Inferior parietal cortex (tissue), 1 donor: ENCODE measurements around the gene CNIH3.

Experiments
- DNase-seq: peaks from one replicate; pipeline ENCODE4 v3.0.0-alpha.2; 2016; ENCODE audit errors: extremely low spot score

Gene CNIH3

DNA sequence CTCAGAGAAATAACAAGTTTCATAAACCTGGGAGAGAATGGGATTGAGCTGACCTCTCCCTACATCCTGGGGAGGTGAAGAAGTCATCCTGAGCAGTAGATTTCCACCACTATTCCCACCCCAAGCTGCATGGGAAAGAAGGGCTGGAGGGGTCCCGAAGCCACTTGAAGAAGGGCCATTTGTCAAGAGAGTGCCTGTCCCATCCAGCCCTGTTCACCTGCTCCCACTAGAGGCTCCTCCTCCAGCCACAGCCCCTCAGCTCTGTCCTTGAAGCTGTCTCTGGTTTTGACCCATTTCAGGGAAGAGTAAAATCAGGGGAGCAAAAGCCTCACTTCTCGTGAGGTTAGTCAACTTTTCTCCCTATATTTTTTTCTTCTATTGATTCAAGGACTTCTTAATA lies 157.5 kb downstream of the CNIH3 start:
- no peak for DNase-seq

DNA sequence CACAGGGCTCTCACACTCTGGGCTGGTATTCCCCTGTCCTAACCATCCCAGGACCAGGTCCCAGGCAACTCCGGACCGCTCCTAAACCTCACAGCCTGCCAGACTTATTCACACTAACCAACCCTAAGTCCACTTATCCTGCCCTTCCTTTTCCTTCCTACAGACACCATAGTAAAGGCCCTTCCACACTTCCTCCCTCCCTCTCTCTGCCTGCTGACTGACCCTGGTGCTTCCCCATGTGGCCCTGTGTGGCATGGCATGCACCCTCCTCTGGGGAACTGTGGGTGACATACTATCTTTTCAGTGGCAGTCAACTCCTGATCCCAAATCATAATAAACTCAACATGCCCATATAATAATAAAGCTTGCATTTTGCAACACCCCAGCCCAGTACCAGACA lies 158.3 kb downstream of the CNIH3 start:
- DNase-seq: no peak

DNA sequence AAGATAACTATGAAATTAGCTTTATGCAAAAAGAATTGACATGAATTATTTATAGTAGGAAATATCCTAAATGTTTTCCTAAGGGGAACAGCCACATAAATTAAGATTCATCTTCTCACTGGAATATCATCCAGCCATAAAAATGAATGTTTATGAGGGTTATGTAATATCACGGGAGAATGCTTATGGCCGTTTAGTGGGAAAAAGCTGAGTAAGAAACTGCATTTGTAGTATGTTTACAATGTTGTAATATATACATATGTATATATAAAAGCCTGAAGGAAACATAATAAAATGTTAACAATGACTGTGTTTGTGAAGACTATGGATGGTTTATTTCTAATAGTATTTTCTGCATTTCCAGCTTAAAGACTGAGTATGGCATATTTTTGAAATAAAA lies 161.1 kb downstream of the CNIH3 start:
- DNase-seq: no peak

DNA sequence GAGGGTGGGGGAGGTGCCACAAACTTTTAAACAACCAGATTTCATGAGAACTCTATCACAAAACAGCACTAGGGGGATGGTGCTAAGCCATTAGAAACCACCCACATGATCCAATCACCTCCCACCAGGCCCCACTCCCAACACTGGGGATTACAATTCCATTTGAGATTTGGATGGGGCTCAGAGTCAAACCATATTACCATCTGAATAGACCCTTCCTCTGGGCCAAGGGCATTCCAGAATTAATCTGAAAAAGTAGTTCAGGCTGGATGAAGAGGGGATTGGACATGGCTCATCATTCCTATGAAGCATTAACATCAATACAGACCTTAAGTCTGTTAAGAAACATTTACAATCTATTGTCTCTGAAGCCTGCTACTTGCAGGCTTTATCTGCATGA lies 163.4 kb downstream of the CNIH3 start:
- no peak for DNase-seq

DNA sequence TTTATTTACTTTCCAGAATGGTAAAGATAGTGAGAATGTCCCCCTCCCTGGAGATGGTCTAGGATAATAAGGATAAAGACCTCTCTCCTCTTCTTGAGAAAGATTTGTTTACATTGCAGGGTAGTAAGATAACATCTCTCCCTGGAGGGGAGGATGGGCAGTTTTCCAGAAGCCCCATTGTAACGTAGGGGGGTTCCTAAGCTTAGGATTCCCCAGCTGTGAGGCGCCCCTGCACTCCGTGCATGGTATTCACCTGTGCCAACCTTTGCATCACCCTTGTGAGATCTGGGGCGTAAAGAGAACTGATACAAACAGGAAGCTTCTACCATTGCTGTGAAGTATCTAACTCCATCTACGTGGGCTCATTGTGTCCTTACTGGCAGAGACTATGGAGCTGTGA lies 164.6 kb downstream of the CNIH3 start:
- DNase-seq: no peak

DNA sequence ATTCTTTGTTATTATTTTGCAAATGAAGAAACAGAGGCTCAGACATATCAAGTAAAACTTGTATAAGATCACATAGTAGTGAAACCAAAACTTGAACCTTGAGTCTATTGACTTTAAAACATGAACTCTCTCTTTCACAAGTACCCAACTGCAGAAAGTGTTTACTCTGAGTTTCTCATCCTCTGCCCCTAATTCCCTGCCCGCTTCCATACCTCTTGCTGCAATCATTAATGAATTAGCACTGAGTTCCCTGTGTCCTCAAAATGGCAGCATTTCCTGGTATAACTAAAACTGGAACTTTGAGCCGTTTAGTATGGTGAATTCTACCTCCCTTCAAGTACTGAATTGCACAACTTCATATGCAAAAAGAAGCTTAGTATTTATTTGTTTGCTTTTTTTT lies 165.7 kb downstream of the CNIH3 start:
- no peak for DNase-seq

DNA sequence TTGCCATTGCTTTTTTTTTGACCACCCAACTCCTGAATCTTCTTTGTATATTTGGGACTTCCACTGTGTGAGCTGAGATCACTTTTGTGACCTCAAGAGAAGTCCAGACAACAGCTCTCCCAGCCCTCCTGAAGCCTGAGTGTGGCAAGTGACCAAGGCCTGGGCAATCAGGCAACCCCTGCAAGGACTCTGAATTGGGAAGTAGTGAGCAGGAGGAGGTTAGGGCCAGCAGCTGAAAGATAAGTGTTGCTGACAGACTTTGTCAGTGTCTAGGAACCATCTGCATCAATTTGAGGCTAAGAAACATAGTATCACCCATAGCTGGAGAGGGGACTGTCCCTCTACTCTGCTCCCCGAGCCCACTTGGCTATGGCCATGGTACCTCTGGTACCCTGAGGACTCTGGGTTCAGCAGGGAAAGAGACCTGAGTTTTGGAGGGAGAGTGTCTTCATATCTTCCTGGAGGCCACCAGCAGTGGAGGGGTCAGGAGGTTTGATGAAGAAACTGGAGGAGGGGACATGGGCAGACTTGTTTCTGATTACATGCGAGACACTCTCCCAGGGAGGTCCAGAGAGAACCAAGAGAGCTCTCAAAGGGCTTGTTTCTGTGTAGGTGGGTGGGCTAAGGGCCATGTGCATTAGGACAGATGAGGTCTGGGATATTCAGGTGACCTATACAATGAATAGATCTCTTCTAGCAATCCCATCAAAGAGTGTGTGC lies 166.3 kb downstream of the CNIH3 start:
- DNase-seq: no peak

DNA sequence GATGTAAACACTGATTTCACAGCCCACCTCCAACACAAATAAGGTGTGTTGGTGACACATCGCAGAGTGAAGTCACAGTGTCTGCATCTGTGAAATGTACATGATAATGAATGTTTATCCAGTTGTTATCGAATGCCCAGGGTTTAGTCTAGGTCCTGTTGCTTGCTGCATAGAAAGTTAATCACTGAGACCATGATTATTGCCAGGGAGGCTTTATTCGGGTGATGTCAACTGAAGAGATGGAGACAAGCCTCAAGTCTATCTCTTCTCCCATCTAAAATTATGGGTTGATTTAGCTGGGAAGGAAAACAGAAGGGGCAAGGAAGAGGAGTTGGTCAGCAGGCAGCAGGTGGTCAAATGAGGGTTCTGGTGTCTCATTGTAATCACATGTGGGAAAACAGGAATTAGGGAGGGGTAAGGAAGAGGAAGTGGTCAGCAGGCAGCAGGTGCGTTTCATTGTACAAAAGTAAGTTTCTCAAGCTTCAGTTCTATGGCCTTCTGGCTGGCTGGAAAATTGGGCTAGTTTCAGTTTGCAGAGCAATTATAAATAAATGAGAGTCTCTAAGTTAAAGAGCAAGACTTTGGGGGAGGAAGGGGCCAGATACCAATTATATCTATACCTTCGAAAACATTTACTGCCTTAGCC lies 167.0 kb downstream of the CNIH3 start:
- no peak for DNase-seq

DNA sequence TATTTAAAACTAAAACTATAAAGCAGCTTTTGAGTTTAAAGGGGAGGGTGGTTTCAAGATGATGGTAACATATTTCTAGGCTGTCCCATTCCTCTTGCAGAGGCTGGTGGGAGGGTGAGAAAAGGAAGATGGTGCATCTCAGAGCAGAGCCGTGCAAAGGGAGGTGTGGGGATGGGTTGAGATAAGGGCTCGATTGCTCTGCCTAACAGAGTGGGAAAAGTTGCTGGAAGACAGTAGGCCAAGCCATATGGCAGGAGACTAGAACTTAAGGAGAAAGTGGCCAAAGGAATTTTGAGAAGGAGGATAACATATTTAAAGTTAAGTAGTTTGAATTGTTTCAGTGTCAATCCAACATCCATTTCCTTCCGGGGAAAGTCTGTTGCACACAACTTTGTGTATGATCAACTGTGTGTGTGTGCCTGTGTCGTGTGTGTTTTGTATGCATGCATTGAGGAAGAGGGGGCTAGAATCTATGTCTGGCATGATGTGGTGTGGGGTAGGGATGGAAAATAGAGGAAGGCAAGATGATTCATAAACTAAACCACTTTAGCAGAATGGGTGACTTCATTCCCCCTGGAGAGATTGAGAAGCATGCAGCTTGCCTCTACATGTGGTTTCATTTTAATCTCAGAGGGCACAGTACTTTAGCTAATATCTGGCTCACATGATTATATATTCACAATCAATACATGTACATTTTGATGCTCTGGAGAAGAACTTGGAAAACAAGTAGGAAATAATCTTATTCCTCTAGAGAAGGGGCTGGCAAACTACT lies 168.3 kb downstream of the CNIH3 start:
- DNase-seq: no peak

DNA sequence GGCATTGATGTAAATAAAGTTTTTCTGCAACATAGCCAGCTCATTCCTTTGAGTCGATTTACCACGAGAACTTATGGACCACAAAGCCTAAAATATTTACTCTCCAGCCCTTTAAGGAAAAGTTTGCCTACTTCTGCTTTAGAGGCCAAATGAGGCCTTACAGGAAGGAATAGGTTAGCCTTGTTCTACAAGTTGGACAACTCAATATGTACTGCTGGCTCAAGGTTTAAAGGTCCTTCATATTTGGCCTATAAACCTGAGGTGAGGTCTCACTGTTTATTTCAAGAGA lies 168.9 kb downstream of the CNIH3 start:
- no peak for DNase-seq

DNA sequence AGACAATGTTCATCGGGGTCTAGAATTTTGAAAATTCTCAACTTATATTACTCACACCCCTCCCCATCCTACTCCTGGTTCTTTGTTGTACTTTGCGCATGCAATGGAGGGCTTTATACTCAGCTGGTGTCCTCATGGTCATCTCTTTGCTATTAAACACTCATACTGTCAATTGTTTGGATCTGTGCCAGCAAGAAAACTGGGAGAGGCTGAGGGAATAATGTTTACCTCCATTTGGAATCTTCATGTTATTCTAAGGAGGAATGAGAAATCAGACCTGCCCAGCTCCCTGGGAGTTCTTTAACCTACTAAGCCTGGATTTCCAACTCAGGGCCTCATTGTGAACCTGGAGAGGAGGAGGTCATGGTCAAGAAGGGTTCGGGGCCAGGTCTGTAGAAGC lies 169.5 kb downstream of the CNIH3 start:
- no peak for DNase-seq

DNA sequence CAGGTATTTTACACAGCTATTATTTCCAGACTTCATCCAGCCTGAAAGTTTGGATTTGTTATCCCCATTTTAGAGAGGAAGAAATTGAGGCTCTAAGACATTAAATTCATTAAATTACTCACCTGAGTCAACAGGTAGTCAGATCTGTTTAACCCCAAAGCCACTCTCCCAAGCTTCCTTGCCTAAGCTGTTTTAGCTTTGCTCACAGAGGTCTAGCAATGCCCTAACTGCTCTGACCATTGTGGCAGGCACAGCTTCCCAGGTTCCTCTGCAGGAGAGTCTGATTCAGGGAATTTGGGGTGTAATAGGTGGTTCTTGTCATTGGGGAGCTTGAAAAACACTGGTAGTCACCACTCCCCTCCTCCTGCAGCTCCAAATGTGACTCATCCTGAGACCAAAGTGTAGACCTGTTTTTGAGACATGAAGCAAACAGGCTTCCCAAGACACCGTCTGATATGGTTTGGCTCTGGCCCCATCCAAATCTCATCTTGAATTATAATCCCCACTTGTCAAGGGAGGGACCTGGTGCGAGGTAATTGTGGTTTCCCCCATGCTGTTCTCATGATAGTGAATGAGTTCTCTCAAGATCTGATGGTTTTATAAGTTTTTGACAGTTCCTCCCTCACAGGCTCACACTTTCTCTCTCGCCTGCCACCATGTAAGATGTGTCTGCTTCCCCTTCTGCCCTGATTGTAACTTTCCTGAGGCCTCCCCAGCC lies 170.6 kb downstream of the CNIH3 start:
- no peak for DNase-seq

DNA sequence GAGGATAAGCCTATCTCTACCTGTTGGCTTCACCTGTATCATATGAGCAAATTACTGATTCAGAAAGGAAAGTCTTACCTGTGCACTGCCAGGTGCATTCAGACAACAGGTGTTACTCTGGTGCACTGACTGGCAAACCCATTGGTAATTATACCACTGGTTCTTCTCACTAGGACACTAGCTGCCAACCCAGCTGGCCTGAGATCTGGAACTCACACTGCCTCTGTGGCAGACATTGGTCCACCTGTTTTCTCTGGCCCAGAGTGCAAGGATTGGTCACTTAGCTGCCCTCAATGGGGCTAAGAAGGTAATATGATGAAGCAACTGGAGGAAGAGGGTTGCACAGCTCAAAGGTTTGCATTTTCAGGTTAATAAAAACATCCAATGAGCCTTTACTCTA lies 173.2 kb downstream of the CNIH3 start:
- no peak for DNase-seq
